ENCODE data around the gene KDM4C. TPM values are rescaled to one million over a fixed set of nuclear protein-coding genes. Genes with fewer than 3 reads are reported as not detected.

The KDM4C gene
- total RNA-seq, 1 donor from 2014 or later = 18.2 TPM

- H3K4me1 Mint-ChIP-seq (ENCODE audit: low read depth, unreplicated experiment) = peaks cover 23% of the 10 kb centered on the region
- H3K27me3 Mint-ChIP-seq (ENCODE audit: low read depth, unreplicated experiment) = no peaks in the 10 kb centered on the region
- H3K27ac ChIP-seq (ENCODE audit: low read depth, low read length) = no peak overlapping the region
- H3K27me3 ChIP-seq (ENCODE audit: insufficient read depth, low read length) = no peaks in the 10 kb centered on the region
- no peaks in the 10 kb centered on the region for H3K36me3 Mint-ChIP-seq (ENCODE audit: low read depth, unreplicated experiment)
- H3K9ac ChIP-seq (ENCODE audit: low read length) = no peak overlapping the region
- DNase-seq (ENCODE audit: low read depth) = no peak
- no peaks in the 10 kb centered on the region for H3K9me3 ChIP-seq (ENCODE audit: insufficient read depth, low read depth, low read length)
- no peak overlapping the region for H3K4me3 Mint-ChIP-seq (ENCODE audit: unreplicated experiment)
- H3K4me3 ChIP-seq (ENCODE audit: insufficient read depth, low read depth, low read length) = no peak overlapping the region
- peaks cover 6% of the 10 kb centered on the region for H4K20me1 ChIP-seq (ENCODE audit: insufficient read depth, low read length)
- no peak overlapping the region for H3K27ac Mint-ChIP-seq (ENCODE audit: unreplicated experiment)
- no peak for FAIRE-seq
- H3K79me2 ChIP-seq (ENCODE audit: insufficient read depth, low read length) = no peaks in the 10 kb centered on the region
- H3K9me3 Mint-ChIP-seq (ENCODE audit: unreplicated experiment) = no peaks in the 10 kb centered on the region
- peaks cover 9% of the 10 kb centered on the region for H3K4me1 ChIP-seq (ENCODE audit: insufficient read depth, low read length)
- TF ChIP-seq EZH2 (IDR thresholded peaks at IDR 0.05; ENCODE audit: insufficient read depth, low read length) (no peak), CTCF (IDR thresholded peaks at IDR 0.05; ENCODE audit: insufficient read depth, low read depth, low read length) (no peak)
- no peak overlapping the region for H2AFZ ChIP-seq (ENCODE audit: low read depth, low read length)
- no peak overlapping the region for H3K4me2 ChIP-seq (ENCODE audit: low read length)
- no peaks in the 10 kb centered on the region for H3K36me3 ChIP-seq (ENCODE audit: insufficient read depth, low read length)
Measured at GRCh38 chr9:6844267-6844666, 86.5 kb downstream of the KDM4C start.

- no peak overlapping the region for H3K4me2 ChIP-seq (ENCODE audit: low read length)
- H3K9me3 ChIP-seq (ENCODE audit: insufficient read depth, low read depth, low read length) = no peaks in the 10 kb centered on the region
- no peak overlapping the region for H3K9ac ChIP-seq (ENCODE audit: low read length)
- no peak overlapping the region for H3K27ac ChIP-seq (ENCODE audit: low read depth, low read length)
- no peak overlapping the region for H3K4me3 ChIP-seq (ENCODE audit: insufficient read depth, low read depth, low read length)
- H3K79me2 ChIP-seq (ENCODE audit: insufficient read depth, low read length) = no peaks in the 10 kb centered on the region
- Mint-ChIP-seq H3K36me3 (ENCODE audit: low read depth, unreplicated experiment) (peaks cover 1% of the 10 kb centered on the region), H3K9me3 (ENCODE audit: unreplicated experiment) (no peaks in the 10 kb centered on the region), H3K27ac (ENCODE audit: unreplicated experiment) (no peak overlapping the region), H3K4me1 (ENCODE audit: low read depth, unreplicated experiment) (peaks cover 23% of the 10 kb centered on the region), H3K4me3 (ENCODE audit: unreplicated experiment) (no peak overlapping the region), H3K27me3 (ENCODE audit: low read depth, unreplicated experiment) (no peaks in the 10 kb centered on the region)
- DNase-seq (ENCODE audit: low read depth) (no peak), FAIRE-seq (no peak)
- no peaks in the 10 kb centered on the region for H3K36me3 ChIP-seq (ENCODE audit: insufficient read depth, low read length)
- TF ChIP-seq EZH2 (IDR thresholded peaks at IDR 0.05; ENCODE audit: insufficient read depth, low read length) (no peak), CTCF (IDR thresholded peaks at IDR 0.05; ENCODE audit: insufficient read depth, low read depth, low read length) (no peak)
- H2AFZ ChIP-seq (ENCODE audit: low read depth, low read length) = no peak overlapping the region
- H3K4me1 ChIP-seq (ENCODE audit: insufficient read depth, low read length) = peaks cover 9% of the 10 kb centered on the region
- H3K27me3 ChIP-seq (ENCODE audit: insufficient read depth, low read length) = no peaks in the 10 kb centered on the region
- peaks cover 6% of the 10 kb centered on the region for H4K20me1 ChIP-seq (ENCODE audit: insufficient read depth, low read length)
Measured at GRCh38 chr9:6845128-6845826, 87.5 kb downstream of the KDM4C start.

- peak; percentile 42 for TF ChIP-seq CTCF (IDR thresholded peaks at IDR 0.05; ENCODE audit: insufficient read depth, low read depth, low read length)
- no peak for TF ChIP-seq EZH2 (IDR thresholded peaks at IDR 0.05; ENCODE audit: insufficient read depth, low read length)
- no peak overlapping the region for H2AFZ ChIP-seq (ENCODE audit: low read depth, low read length)
- Mint-ChIP-seq H3K36me3 (ENCODE audit: low read depth, unreplicated experiment) (peaks cover 1% of the 10 kb centered on the region), H3K9me3 (ENCODE audit: unreplicated experiment) (no peaks in the 10 kb centered on the region), H3K27me3 (ENCODE audit: low read depth, unreplicated experiment) (no peaks in the 10 kb centered on the region), H3K4me1 (ENCODE audit: low read depth, unreplicated experiment) (peaks cover 22% of the 10 kb centered on the region), H3K4me3 (ENCODE audit: unreplicated experiment) (no peak overlapping the region), H3K27ac (ENCODE audit: unreplicated experiment) (no peak overlapping the region)
- DNase-seq (ENCODE audit: low read depth) = no peak
- no peak overlapping the region for H3K9ac ChIP-seq (ENCODE audit: low read length)
- H3K27me3 ChIP-seq (ENCODE audit: insufficient read depth, low read length) = no peaks in the 10 kb centered on the region
- H3K27ac ChIP-seq (ENCODE audit: low read depth, low read length) = no peak overlapping the region
- H3K4me3 ChIP-seq (ENCODE audit: insufficient read depth, low read depth, low read length) = no peak overlapping the region
- no peak for FAIRE-seq
- peaks cover 9% of the 10 kb centered on the region for H3K4me1 ChIP-seq (ENCODE audit: insufficient read depth, low read length)
- H3K9me3 ChIP-seq (ENCODE audit: insufficient read depth, low read depth, low read length) = no peaks in the 10 kb centered on the region
- H4K20me1 ChIP-seq (ENCODE audit: insufficient read depth, low read length) = peaks cover 6% of the 10 kb centered on the region
- H3K36me3 ChIP-seq (ENCODE audit: insufficient read depth, low read length) = no peaks in the 10 kb centered on the region
- no peak overlapping the region for H3K4me2 ChIP-seq (ENCODE audit: low read length)
- H3K79me2 ChIP-seq (ENCODE audit: insufficient read depth, low read length) = no peaks in the 10 kb centered on the region
Measured at GRCh38 chr9:6845880-6846279, 88.1 kb downstream of the KDM4C start.
